Activated CD4-positive, CD25-positive, alpha-beta regulatory T cell treated with anti-CD3 and anti-CD28 coated beads, Interleukin-2, amount 50 U/mL, for 72 hours (primary cell): ENCODE results near the gene ZNF346.

Experiments used
- DNase-seq: peaks from one replicate; pipeline ENCODE4 v3.0.0; 2021

Gene ZNF346

DNA sequence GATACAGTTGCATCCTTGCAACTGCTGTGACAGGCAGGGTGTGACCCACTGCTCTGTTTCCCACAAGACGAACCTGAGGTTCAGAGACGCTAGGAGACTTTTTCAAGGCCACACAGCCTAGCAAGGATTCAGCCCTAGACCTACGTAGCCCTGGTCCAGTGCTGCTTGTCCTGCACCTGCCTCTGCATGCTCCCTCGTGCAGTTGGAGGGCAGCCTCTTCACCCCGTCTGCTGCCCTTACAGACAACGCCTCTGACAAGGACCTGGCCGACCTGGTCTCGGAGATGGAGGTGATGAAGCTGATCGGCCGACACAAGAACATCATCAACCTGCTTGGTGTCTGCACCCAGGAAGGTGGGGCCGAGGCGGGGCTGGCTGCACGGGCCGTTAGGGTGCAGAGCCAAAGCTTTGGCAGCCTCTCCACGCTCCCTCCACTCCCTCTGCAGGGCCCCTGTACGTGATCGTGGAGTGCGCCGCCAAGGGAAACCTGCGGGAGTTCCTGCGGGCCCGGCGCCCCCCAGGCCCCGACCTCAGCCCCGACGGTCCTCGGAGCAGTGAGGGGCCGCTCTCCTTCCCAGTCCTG lies 72.7 kb downstream of the ZNF346 start:
- no peak for DNase-seq

GRCh38 chr5:177096162-177097015 lies 73.9 kb downstream of the ZNF346 start:
- no peak for DNase-seq

DNA sequence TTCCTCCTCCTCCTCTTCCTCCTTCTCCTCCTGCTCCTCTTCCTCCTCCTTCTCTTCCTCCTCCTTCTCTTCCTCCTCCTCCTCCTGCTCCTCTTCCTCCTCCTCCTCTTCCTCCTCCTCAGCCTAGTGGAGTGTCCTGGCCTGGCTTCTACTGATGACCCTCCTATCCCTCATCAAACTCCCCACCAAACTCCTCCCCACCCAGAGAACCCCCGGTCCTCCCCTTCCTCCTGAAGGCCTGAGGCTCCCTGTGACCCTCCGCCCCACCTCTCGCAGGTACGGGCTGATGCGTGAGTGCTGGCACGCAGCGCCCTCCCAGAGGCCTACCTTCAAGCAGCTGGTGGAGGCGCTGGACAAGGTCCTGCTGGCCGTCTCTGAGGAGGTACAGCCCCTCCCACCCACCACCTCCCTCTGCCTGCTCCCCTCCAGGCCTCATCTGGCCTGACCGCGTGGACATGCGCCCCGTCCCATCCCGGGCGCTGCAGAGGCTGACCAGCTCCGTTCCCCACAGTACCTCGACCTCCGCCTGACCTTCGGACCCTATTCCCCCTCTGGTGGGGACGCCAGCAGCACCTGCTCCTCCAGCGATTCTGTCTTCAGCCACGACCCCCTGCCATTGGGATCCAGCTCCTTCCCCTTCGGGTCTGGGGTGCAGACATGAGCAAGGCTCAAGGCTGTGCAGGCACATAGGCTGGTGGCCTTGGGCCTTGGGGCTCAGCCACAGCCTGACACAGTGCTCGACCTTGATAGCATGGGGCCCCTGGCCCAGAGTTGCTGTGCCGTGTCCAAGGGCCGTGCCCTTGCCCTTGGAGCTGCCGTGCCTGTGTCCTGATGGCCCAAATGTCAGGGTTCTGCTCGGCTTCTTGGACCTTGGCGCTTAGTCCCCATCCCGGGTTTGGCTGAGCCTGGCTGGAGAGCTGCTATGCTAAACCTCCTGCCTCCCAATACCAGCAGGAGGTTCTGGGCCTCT lies 74.8 kb downstream of the ZNF346 start:
- no peak for DNase-seq

- no peak for DNase-seq
Measured at GRCh38 chr5:177098120-177098469, 75.6 kb downstream of the ZNF346 start.

GRCh38 chr5:177098470-177099141 lies 76.1 kb downstream of the ZNF346 start:
- no peak for DNase-seq

DNA sequence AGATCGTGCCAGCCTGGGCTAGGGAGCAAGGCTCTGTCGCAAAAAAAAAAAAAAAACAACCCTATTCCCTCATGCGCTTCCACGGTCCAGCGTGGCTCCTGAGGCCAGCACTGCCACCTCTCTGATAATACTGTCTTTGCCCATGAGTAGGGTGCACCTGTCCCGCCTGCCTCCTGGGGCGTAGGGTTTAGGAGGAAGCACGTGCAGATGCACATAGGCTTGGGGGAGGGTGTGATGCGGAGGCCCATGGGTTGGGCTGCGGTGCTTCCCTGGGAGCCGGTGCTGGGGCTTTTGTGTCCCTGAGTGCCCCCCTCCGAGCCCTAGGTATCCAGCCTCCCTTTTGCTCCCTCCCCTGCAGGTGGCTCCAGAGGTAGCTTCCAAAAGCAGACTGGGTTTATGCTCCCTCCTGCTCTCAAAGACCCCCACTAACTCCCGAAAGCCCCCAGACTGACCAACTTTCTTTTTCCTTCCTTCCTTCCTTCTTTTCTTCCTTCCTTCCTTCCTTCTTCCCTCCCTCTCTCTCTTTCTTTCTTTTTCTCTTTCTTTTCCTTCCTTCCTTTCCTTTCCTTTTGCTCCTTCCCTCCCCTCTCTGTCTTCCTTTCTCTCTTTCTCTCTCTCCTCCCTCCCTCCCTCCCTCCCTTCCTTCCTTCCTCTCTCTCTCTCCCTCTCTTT lies 77.1 kb downstream of the ZNF346 start:
- no peak for DNase-seq

DNA sequence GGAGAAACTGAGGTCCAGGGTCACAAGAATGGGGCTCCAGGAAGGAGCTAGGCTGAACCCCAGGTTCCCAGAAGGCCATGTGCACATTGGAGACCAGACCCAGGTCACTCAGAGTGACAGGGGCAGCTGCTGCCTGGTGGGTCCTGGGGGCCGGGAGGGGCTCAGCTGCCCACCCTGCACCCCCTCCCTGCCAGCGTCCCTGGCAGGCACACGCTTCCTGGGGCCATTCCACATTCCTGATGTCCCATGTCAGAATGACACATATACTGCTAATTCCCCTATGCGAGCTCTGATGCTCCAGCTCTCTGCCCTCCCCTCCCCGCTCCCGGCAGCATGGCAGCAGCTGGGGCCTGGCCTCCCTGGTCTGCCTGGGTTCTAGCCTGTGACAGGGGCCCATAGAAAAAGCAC lies 78.2 kb downstream of the ZNF346 start:
- DNase-seq, result no peak

DNA sequence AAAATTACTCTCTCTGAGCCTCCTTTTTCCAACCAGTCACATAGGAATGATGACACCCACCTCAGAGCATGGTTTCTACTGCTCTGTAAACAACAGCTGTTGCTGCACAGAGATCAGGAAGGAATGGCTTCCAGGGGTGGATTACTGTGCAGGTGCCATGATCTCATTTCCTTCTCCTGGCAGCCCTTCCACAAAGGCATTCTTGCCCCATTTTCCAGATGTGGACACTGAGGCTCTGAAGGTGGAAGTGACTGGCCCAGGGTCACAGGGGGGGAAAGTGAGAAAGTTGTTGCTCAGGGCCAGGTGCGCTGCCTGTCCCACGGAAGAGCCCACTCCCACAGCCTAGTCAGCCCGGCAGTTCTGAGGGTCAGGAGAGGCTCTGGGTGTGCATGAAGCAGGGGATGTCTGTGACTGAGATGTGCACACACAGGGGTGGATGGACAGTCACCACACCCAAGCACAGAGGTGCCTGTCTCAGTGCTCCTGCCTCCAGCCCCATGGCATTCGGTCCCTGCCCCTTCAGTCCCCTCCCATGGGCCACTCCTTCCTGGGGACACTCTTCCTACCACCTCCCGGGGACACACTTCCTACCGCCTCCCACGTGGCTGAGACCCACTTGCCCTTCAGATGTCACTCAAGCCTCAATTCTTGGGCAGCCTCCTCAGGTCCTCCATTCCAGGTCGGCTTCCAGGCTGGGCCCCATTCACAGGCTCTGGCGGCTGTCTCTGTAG lies 81.2 kb downstream of the ZNF346 start:
- DNase-seq, result no peak

DNA sequence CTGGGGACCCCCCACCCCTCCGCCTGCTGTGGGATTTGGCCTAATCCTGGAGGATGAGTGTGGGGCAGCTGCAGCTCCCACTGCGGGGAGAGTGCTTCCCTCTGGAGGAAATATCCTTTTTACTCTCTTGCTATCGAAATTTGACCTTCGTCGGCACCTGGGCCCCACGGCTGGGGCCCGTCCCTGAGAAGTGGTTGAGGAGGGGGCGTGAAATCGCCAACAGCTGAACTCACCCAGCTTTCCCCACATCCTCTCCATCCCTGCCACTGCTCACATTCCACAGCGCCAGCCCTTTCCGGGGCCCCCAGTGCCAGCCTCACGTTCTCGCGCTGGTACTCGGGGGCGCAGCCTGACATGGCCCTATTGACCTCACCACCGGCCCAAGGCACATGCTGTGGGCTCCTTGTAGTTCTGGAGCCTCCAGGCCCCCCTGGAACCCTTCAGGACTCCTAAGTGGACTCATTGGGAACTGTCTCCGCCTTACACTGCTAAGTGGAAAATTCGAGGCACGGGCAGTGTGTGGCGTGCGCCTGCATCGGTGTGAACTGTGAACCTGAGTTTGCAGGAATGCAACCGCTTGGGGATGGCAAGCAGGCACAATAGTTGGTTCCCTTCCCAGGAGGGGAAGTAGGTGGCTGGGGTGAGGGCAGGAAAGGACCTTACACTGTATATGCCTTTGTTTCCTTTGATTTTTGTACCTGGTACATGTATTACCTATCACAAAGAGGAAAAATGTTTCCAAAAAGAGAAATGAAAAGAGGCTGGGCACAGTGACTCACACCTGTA lies 83.4 kb downstream of the ZNF346 start:
- DNase-seq, result no peak

DNA sequence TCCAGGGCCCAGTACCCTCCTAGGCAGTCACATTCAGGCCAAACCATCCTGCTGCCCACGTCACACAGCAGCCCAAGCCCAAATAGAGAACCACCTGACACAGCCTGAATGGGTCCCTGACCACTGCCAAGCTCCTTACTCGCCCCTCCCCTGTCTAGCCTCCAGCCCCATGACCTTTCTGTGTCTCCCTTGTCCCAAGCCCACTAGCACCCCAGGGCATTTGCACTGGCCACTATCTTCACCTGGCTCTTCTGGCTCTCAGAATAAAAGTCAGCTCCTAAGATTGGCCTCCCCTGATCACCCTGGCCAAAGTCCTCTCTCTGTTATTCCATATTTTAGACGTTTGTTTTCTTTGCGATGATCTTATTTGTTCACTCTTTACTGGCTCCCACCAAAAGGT lies 84.7 kb downstream of the ZNF346 start:
- DNase-seq, result no peak

DNA sequence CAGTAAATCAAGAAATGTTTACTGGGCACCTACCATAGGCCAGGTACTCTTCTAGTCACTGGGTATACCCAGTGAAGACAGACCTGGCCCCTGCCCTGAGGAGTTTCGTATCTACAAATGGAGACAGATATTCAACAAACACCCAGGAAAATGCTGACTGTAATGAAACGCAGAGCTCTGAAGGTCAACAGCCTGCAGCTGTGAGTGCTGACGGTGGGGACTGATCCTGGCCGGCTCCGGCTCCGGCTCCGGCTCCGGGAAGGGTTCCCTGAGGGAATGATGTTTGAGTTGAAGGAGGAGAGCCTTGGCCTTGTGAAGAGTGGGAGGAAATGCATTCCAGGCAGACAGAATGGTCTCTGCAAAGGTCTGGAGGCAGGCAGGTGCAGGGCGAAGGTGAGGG lies 87.3 kb downstream of the ZNF346 start:
- no peak for DNase-seq

- peak; percentile 67 for DNase-seq
Measured at GRCh38 chr5:177111720-177112394, 89.4 kb downstream of the ZNF346 start.

GRCh38 chr5:177112589-177113220 lies 90.2 kb downstream of the ZNF346 start:
- no peak for DNase-seq

DNA sequence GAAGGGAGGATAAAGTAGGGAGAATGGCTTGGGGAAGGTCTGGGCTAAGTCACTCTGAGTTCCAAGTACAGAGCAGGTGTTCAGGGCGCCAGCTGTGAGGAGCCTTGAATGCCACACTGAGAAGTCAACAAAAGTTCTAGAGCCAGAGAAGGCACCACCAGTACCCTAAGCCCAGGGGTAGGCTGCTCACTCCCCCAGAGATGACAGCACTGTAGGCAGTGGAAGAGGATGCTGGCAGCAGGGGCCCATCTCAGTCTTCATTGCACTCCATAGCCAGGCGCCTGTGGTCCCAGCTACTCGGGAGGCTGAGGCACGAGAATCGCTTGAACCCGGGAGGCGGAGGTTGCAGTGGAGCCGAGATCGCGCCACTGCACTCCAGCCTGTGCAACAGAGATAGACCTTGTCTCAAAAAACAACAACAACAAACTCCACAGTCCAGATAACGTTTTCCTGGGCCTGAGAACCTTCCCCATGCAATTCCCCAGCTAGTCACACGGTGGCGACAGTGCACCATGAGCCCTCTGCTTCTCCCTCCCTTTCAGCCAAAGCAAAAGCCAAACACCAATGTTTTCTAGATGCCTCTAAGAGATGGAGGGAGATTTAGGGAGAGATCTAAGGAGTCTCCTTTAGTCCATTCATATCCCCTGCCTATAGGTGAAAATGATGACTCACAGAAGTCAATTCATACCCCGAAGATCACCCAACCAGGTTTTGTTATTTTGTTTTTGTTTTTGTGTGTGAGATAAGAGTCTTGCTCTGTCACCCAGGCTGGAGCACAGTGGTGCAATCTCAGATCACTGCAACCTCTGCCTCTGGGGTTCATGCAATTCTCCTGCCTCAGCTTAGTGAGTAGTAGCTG lies 91.3 kb downstream of the ZNF346 start:
- DNase-seq, result peak; percentile 79

DNA sequence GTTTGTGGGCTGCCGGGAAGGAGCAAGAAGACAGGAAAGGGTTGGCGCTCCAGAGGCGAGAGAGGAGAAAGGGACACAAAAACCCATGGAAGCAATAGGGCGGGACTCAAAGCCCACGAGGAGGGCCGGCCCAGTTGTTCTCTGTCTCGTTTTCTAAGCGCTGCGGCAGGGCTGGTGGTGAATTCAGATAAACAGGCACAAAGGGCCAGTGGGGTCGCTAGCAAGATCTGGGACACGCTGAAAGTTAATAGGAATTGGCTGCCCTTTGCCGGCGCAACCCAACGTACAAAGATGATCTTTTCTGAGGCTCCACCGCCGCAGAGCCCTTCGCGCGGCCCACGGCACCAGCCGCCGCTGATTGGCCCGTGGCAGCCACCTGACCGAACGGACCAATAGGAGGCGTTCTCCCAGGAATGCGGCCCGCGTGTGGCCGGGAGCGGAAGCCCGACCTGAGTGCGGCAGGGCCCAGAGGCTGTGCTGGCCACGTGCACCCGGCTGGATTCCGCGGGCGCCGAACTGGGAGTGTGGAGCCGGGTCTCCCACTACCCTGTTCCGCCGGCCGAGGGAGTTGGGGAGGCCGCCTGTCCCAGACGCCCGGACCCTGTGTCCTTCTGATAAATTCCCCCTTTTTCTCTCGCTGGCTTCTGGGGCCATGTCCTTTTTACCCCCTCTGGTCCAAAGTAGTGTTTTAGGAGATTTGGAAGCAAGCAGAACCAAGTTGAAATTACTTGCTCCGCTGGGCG lies 94.3 kb downstream of the ZNF346 start:
- DNase-seq, result peak; percentile 86

DNA sequence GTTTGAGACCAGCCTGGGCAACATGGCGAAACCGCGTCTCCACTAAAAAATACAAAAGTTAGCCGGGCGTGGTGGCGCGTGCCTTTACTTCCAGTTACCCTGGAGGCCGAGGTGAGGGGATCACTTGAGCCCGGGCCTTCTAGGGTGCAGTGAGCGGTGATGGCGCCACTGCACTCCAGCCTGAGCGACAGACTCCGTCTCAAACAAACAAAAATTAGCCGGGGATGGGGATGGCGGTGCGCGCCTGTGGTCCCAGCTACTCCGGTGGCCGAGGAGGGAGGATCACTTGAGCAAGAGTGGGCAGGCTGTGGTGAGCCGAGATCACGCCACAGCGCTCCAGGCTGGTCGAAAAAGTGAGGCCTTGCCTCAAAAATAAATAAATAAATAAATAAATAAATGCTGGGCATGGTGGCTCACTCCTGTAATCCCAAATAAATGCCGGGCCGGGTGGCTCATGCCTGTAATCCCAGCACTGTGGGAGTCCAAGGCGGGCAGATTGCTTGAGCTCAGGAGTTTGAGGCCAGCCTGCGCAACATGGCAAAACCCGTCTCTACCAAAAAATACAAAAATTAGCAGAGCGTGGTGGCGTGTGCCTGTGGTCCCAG lies 95.0 kb downstream of the ZNF346 start:
- DNase-seq, result no peak

- DNase-seq, result no peak
Measured at GRCh38 chr5:177122566-177122965, 100.1 kb downstream of the ZNF346 start.
